HG02623 (cell line): Measurements from ENCODE around the gene AHRR.

Experiments used
- ATAC-seq: cut with Tn5 transposase; IDR thresholded peaks from one replicate; pipeline ENCODE4 v1.9.1; 2021; ENCODE audit warnings: moderate library complexity; ENCODE audit not compliant: unreplicated experiment

AHRR gene

GRCh38 chr5:453725-454481 lies 132.4 kb downstream of the AHRR start:
- ATAC-seq, result no peak

- ATAC-seq, result no peak
These were observed 133.4 kb downstream of the AHRR start for GRCh38 chr5:454936-455335.

- ATAC-seq, result no peak
These were observed 134.3 kb downstream of the AHRR start for GRCh38 chr5:455806-456205.

- no peak for ATAC-seq
These were observed 135.1 kb downstream of the AHRR start for GRCh38 chr5:456351-457194.

- no peak for ATAC-seq
These were observed 135.9 kb downstream of the AHRR start for GRCh38 chr5:457195-457961.

- ATAC-seq, result no peak
These were observed 137.2 kb downstream of the AHRR start for GRCh38 chr5:458547-459353.

GRCh38 chr5:459562-460272 lies 138.2 kb downstream of the AHRR start:
- no peak for ATAC-seq

- no peak for ATAC-seq
These were observed 138.7 kb downstream of the AHRR start for GRCh38 chr5:460273-460625.

GRCh38 chr5:462051-462481 lies 140.6 kb downstream of the AHRR start:
- ATAC-seq, result no peak

- no peak for ATAC-seq
These were observed 141.8 kb downstream of the AHRR start for GRCh38 chr5:463301-463700.

GRCh38 chr5:463952-464351 lies 142.4 kb downstream of the AHRR start:
- ATAC-seq, result no peak

- ATAC-seq, result no peak
These were observed 142.9 kb downstream of the AHRR start for GRCh38 chr5:464446-464842.

GRCh38 chr5:464843-465590 lies 143.5 kb downstream of the AHRR start:
- ATAC-seq, result no peak

- no peak for ATAC-seq
These were observed 144.3 kb downstream of the AHRR start for GRCh38 chr5:465591-466403.

GRCh38 chr5:466661-467310 lies 145.3 kb downstream of the AHRR start:
- ATAC-seq, result no peak

GRCh38 chr5:468401-468800 lies 146.9 kb downstream of the AHRR start:
- ATAC-seq, result no peak

- no peak for ATAC-seq
These were observed 148.4 kb downstream of the AHRR start for GRCh38 chr5:469752-470483.
